WI38 (cell line): ENCODE data around the gene GHSR.

Source experiments
- H3K4me3 ChIP-seq: 2 replicates; pipeline ENCODE4 v1.5.1; 2011; ENCODE audit warnings: low read depth, mild to moderate bottlenecking, control low read depth, low read length
- CTCF ChIP-seq: IDR thresholded peaks from 2 replicates; pipeline ENCODE4 v1.5.1; 2012; ENCODE audit warnings: low read depth, mild to moderate bottlenecking, control low read depth, low read length

The GHSR gene

GRCh38 chr3:172437713-172438112, 10.5 kb downstream of the GHSR start:
- no peak for TF ChIP-seq CTCF
- H3K4me3 ChIP-seq, result no peak overlapping the region

GRCh38 chr3:172415323-172415722, 32.9 kb downstream of the GHSR start:
- H3K4me3 ChIP-seq, result no peak overlapping the region
- no peak for TF ChIP-seq CTCF

- no peak overlapping the region for H3K4me3 ChIP-seq
- no peak for TF ChIP-seq CTCF
Measured at GRCh38 chr3:172411478-172411947, 36.7 kb downstream of the GHSR start.

GRCh38 chr3:172410702-172411477, 37.4 kb downstream of the GHSR start:
- TF ChIP-seq CTCF, result no peak
- no peak overlapping the region for H3K4me3 ChIP-seq

- no peak for TF ChIP-seq CTCF
- H3K4me3 ChIP-seq, result no peak overlapping the region
Measured at GRCh38 chr3:172407872-172408271, 40.4 kb downstream of the GHSR start.

GRCh38 chr3:172405914-172406313, 42.3 kb downstream of the GHSR start:
- no peak overlapping the region for H3K4me3 ChIP-seq
- TF ChIP-seq CTCF, result no peak

GRCh38 chr3:172404237-172404962, 43.9 kb downstream of the GHSR start:
- TF ChIP-seq CTCF, result no peak
- no peak overlapping the region for H3K4me3 ChIP-seq
